ENCODE data around the gene RFT1. TPM values are rescaled to one million over a fixed set of nuclear protein-coding genes. Genes with fewer than 3 reads are reported as not detected.

Gene RFT1
- total RNA-seq, 4 donors from 2014 or later = 13.1 to 38.2 (median 16.5) TPM

DNA sequence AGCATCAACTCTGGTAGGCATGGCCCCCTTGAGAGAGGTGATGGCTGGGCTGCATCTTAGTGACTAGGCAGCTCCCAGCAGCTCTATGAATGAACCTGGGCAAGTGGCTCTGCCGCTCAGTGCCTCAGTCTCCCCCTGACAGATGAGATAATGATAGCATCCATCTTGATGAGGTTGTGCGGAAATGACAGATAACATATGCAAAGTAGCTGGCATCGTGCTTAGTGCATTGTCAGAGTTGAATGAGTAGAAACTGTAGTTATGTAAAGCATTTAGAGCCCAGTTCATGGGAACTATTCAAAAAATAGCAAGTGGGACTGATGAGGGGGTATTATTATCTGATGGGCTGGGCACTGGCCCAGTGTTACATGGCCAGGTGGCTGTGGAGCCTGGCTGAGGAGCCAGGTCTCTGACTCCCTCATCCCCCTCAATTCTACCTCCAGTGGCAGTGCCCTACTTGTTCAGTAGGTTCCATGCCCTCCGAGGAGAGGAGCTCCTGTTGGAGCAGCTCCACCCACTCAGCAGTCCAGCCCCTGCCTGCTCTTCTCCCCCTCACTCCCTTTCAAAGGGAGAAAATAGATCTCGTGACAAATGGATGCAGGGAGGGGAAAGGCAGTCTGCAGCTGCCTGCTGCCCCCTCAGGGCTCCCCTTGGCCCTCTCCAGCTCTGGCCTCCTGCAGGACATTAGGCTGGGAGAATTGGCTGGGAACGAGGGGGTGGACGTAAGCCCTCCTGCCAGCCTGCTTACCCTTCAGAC is 37.4 kb upstream of the RFT1 start:
- Histone ChIP-seq H3K27me3 (no peaks in the 10 kb centered on the region), H3K27ac (no peak overlapping the region), H3K36me3 (no peaks in the 10 kb centered on the region), H3K4me1 (no peaks in the 10 kb centered on the region), H3K9me3 (no peaks in the 10 kb centered on the region), H3K4me3 (no peak overlapping the region)
- intact Hi-C loops (cut with DNase I; ENCODE audit: low total_unique reads) = no loop called here
- no peak for TF ChIP-seq POLR2A (IDR thresholded peaks at IDR 0.05)
- no peak for TF ChIP-seq CTCF (IDR thresholded peaks at IDR 0.05)
- DNase-seq = no peak

DNA sequence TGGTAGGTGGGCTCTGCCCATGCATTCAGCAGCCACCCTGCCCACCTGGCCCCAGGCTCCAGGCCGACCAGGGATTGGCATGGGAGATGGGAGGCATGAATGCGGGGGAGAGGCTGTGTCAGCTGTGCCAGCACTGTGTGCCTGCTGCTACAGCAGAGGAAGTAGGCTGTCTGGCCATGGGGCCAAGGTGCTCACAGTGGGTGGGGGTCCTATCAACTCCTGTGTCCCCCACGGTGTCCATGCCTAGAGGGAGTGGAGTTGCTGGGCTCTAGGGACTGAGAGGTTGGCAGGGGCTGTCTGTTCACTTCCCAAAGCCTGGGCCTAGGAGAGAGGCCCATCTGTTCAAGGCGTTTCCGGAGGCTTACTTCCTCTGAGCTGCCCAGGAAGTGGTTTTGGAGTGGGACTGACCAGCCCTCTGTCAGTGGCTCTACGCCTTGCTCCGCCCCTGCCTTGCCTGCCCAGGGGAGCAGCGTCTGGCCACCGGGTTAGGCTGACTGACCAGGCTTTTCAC is 36.6 kb upstream of the RFT1 start:
- no peaks in the 10 kb centered on the region for H3K9me3 ChIP-seq
- no peak overlapping the region for H3K4me3 ChIP-seq
- no peaks in the 10 kb centered on the region for H3K4me1 ChIP-seq
- intact Hi-C loops (cut with DNase I; ENCODE audit: low total_unique reads) = no loop called here
- no peak overlapping the region for H3K27ac ChIP-seq
- no peaks in the 10 kb centered on the region for H3K27me3 ChIP-seq
- no peaks in the 10 kb centered on the region for H3K36me3 ChIP-seq
- DNase-seq = peak; percentile 25 to 36
- TF ChIP-seq POLR2A (IDR thresholded peaks at IDR 0.05) (no peak), CTCF (IDR thresholded peaks at IDR 0.05) (no peak)

DNA sequence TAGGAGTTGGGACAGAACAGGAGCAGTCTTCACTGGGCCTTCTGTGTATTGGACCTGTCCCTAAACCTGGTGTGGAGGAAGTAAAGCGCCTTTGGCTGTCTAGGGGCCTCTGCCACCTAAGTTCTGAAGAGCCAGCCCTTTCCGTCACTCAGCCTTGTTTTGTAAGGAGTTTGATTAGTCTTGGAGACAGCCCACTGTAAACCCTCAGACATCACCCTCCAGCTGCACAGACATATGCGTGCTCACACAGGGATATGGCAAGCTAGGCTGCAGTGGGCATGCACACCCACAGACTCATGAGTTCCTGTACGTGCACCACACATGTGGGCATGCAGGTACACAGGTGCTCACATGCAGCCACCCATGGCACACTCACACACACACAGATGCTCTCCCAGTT is 36.0 kb upstream of the RFT1 start:
- no peaks in the 10 kb centered on the region for H3K4me1 ChIP-seq
- no peaks in the 10 kb centered on the region for H3K9me3 ChIP-seq
- DNase-seq = no peak
- no peaks in the 10 kb centered on the region for H3K27me3 ChIP-seq
- intact Hi-C loops (cut with DNase I; ENCODE audit: low total_unique reads) = no loop called here
- H3K4me3 ChIP-seq = no peak overlapping the region
- no peaks in the 10 kb centered on the region for H3K36me3 ChIP-seq
- no peak overlapping the region for H3K27ac ChIP-seq
- TF ChIP-seq CTCF (IDR thresholded peaks at IDR 0.05) (no peak), POLR2A (IDR thresholded peaks at IDR 0.05) (no peak)

- intact Hi-C loops (cut with DNase I; ENCODE audit: low total_unique reads) = no loop called here
- no peaks in the 10 kb centered on the region for H3K36me3 ChIP-seq
- H3K4me3 ChIP-seq = no peak overlapping the region
- DNase-seq = no peak
- H3K9me3 ChIP-seq = no peaks in the 10 kb centered on the region
- no peaks in the 10 kb centered on the region for H3K27me3 ChIP-seq
- H3K27ac ChIP-seq = no peak overlapping the region
- TF ChIP-seq POLR2A (IDR thresholded peaks at IDR 0.05) = no peak
- no peak for TF ChIP-seq CTCF (IDR thresholded peaks at IDR 0.05)
- H3K4me1 ChIP-seq = peaks cover 0 to 4% of the 10 kb centered on the region in 2 donors
Observed at GRCh38 chr3:53164911-53165310, 34.7 kb upstream of the RFT1 start.

Data from uterus (tissue), 4 donors.